NCI-H748 (cell line): ENCODE results near the gene PTX3.

ENCODE experiments used
- DNase-seq: peaks from one replicate; lab custom pipeline; 2025; ENCODE audit not compliant: unreplicated experiment; lab: John Stamatoyannopoulos, UW

The PTX3 gene

DNA sequence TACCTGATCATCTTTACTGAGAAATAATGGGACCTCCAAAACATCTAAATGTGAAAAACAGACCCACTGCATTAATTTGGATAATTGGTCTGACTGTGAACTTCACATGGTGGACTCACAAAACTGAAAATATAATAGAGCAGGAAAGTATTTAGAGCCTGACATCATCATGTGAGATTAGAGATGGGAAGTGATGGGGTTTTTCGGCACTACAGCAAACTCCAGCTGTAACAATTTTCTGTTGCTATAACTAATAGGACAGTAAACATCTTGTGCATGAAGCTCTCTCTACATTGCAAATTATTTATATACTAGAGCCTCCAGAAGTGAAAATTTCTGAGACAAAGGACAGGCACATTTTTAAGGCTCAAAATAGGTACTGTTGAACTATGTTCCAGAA is 34.4 kb downstream of the PTX3 start:
- DNase-seq, result no peak

DNA sequence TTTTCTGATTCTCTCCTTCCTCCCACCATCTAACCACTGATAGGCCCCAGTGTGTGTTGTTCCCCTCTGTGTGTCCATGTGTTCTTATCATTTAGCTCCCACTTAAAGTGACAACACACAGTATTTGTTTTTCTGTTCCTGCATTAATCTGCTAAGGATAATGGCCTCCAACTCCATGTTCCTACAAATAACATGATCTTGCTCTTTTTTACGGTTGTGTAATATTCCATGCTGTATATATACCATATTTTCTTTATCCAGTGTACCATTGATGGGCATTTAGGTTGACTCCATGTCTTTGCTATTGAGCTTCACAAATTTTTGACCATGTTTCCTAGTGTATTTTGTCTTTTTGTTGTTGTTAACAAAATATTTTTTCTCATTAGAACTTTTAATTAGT is 36.0 kb downstream of the PTX3 start:
- DNase-seq, result no peak

DNA sequence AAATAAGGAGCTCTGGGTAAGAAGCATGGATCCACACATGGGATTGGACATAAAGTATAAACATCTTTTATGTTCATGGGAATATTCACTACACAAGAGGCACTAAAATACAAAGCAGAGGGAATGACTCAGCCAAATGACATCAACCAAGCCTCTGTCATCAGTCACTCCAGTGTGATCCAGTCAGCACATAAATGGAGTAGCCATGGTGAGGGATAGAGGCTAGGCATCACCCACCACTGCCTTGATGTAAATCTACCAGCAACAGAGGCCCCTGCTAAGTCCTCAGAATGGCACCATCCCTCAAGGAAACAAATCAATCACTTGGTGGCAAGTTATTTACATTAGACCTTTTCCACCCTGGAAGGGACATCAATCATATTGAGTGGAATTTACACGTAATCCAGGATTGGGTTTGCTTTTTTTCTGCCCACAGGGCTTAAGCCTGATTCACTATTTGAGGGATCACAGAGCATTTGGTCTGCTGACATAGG is 39.3 kb downstream of the PTX3 start:
- DNase-seq, result no peak

DNA sequence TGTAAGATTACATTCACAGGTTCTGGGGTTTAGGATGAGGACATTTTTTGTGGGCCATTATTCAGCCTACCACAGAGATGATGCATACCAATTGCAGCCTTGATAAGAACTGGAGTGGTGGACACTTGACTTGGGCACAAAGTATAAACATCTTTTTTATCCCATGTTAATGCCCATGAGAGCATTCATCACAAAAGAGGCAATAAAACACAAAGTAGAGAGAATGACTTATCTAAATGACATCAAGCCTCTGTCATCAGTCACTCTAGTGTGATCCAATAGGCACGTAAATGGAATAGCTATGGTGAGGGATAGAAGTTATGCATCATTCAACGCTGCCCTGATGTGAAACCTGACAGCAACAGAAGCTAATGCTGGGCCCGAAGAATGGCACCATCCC is 40.8 kb downstream of the PTX3 start:
- DNase-seq, result no peak

DNA sequence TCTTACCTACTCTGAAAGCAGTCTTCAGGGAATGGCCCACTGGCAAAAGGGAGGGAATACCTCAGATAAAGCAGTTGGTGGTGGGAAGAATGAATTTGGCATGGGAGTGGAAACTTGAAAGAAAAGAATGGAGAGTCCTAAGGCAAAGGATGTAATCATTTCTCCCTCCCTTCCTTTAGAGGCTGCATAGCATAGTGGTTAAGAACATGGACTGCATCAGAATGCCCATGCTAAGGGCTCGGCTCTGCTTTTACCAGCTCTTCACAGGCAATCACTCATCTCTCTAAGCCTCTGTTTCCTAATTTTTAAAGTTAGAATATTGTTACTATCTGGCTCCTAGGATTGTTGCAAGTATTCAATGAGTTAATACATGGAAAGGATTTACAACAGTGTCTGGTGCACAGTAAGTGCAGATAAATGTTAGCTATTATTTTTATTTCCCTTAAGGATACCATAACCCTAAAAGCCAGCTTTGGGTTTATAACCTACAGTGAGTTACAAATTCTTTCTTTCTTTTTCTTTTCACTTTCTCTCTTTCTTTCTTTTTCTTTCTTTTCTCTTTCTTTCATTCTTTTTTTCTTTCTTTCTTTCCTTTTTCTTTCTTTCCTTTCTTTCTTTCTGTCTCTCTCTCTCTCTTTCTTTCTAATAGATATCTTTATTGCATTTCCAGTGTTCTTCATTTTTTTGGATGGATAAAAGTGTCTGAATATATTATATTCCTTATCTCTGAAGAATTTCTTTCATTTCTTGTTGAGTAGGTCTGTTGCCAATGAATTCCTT is 43.0 kb downstream of the PTX3 start:
- DNase-seq, result no peak

DNA sequence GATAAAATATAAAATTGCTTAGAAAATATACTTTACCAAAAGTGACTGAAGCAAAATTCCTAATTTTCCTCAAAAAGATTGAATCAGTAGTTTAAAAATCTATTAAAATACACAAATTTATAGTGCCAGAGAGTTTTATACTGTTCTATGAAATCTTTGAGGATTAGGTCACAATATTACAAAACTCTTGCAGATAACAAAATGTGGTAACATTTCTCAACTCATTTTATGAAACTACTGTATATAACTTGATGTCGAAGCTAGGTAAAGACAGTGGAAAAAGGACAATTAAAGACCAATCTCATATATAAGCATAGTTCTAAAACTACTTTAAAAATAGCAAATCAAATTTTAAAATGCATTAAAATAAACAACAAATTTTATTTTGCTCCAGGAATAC is 50.7 kb downstream of the PTX3 start:
- DNase-seq, result no peak

DNA sequence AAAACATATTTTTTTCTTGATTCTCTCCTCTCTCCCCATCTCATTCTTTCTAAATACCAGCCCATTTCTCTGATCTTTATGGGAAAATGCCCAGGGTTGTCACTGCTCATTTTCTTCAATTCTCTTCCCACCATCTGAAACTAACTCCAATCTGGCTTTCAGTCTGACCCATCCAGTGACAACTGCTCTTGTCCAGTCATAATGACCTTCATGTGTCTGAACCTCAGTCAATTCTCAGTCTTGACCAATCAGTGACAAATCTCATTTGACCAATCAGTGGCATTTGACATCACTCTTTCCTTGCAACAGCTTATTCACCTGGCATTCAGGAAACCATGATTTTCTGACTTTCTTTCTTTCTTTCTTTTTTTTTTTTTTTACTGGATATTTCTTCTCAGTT is 51.5 kb downstream of the PTX3 start:
- no peak for DNase-seq

DNA sequence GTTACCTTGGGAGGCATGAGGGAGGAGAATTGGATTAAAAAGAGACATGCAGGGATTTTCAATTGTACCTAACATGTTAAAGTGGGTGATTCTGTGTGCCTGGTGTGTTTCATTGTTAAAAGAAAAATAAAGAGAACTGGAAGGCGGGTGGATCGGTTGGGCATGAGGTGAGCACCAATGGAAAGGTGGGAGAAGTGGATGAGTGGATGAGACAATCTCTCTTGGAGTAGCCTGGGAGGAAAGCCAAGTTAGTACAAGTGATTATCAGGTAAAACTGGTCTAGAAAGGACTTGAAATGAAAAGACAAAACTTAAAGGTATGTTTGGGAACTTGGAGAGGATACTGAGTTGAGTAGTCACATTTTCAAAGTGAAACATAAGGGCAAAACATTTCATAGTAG is 54.5 kb downstream of the PTX3 start:
- no peak for DNase-seq
